ENCODE results near the gene MYBPC3.
A peak's percentile ranks its signal among the peaks of the same experiment; 100 is the strongest.

The MYBPC3 gene

DNA sequence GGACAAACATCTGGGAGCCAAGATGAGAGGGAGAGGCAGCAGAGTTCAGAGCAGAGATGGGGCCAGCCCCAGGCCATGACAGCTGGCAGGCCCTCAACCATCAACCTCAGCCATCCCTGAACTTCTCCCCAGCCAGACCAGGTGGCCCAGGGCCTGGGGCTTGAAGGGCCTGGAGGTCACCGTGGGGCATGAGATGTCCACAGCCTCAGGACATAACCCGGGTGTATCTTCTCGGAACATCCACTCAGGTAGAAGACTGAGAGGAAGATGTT, 43.5 kb upstream of the MYBPC3 start:
- no peak for DNase-seq (ENCODE audit: extremely low read depth, insufficient read length)
- no peaks in the 10 kb centered on the region for H3K27me3 ChIP-seq (replicated peaks; ENCODE audit: control insufficient read depth, insufficient read depth, low read length)
- TF ChIP-seq, protein P1, sequence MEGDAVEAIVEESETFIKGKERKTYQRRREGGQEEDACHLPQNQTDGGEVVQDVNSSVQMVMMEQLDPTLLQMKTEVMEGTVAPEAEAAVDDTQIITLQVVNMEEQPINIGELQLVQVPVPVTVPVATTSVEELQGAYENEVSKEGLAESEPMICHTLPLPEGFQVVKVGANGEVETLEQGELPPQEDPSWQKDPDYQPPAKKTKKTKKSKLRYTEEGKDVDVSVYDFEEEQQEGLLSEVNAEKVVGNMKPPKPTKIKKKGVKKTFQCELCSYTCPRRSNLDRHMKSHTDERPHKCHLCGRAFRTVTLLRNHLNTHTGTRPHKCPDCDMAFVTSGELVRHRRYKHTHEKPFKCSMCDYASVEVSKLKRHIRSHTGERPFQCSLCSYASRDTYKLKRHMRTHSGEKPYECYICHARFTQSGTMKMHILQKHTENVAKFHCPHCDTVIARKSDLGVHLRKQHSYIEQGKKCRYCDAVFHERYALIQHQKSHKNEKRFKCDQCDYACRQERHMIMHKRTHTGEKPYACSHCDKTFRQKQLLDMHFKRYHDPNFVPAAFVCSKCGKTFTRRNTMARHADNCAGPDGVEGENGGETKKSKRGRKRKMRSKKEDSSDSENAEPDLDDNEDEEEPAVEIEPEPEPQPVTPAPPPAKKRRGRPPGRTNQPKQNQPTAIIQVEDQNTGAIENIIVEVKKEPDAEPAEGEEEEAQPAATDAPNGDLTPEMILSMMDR (IDR thresholded peaks at IDR 0.05; ENCODE audit: insufficient read depth, low read length, poor library complexity, severe bottlenecking), result no peak
- no peak overlapping the region for H3K4me3 ChIP-seq (replicated peaks; ENCODE audit: low read depth, low read length)
- no peaks in the 10 kb centered on the region for H3K36me3 ChIP-seq (ENCODE audit: control insufficient read depth, insufficient read depth, low read length)

DNA sequence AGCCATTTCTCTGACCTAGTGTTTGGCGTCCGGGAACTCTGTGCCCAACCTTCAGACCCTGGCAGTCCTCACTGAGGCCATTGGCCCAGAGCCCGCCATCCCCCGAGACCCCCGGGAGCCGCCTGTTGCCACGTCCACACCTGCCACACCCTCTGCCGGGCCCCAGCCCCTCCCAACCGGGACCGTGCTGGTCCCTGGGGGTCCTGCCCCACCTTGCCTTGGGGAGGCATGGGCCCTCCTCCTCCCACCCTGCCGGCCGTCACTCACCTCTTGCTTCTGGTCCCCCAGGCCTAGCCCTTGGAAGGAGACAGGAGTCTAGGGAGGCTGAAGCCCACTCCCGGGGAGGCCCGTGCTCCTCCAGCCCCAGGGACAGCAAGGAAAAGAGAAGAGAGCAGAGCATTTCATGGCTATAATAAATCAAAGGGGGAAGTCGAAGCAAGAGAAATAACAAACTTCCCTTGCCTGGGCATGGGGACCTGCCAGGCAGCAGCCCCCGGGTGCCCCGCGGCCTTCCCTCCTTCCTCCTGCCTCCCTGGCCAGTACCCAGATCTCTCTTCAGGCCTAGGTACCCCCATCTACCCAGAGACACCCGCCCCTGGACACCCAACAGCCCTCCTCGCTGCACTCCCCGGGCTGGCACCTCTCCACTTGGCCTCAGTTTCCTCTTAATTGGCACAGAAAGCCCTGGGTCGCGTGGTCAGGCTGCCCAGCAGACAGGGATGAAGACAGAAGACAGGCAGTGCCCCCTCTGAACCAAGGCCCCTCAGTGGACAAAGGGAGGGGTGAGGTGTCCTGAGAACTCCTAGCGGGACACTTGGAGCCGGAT, 42.9 kb upstream of the MYBPC3 start:
- TF ChIP-seq, protein P1 (IDR thresholded peaks at IDR 0.05; ENCODE audit: insufficient read depth, low read length, poor library complexity, severe bottlenecking), result no peak
- DNase-seq (ENCODE audit: extremely low read depth, insufficient read length), result no peak
- Histone ChIP-seq H3K36me3 (ENCODE audit: control insufficient read depth, insufficient read depth, low read length) (no peaks in the 10 kb centered on the region), H3K4me3 (replicated peaks; ENCODE audit: low read depth, low read length) (no peak overlapping the region), H3K27me3 (replicated peaks; ENCODE audit: control insufficient read depth, insufficient read depth, low read length) (no peaks in the 10 kb centered on the region)

DNA sequence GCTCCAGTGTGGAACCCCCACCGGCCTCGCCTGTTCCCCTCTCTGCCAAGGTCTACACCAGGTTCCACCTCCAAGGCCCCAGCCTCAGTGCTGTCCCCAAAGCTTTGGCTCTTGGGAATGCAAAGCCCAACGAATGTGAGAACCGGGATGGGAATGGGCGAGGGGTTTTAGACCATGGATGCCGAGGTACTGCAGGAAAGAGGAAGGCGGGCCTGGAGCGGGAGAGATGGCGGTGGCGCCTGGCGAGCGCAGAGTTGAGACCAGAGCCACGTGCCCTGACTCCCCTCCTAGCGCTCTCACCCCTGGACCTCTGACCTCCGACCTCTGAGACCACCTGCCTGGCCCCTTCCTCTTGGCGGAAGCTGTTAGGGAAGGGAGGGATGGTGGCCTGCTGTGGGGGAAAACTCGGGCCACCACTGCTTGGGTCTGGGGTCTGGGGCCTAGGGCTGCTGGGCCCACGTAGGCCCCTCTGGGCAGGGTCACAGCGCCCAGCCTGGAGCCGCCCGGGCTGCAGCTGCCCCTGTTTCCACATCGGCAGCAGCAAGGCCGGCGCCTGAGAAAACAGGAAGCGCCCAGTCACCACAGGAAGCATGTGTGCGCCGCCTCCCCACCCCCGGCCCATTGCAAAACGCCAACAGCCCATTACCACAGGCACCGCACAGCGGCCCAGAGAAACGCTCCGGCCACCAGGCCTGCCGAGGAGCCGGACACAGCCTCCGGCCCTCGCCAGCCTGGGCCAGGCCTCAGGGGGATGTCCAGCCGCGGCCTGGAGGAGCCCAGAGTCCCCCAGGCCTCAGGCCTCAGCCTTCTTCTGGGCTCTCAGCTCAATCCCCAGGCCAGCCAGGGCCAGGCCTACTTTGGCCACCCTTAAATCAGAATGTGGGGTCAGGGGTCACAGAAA, 42.1 kb upstream of the MYBPC3 start:
- no peak overlapping the region for H3K4me3 ChIP-seq (replicated peaks; ENCODE audit: low read depth, low read length)
- H3K27me3 ChIP-seq (replicated peaks; ENCODE audit: control insufficient read depth, insufficient read depth, low read length), result no peaks in the 10 kb centered on the region
- TF ChIP-seq, protein P1 (IDR thresholded peaks at IDR 0.05; ENCODE audit: insufficient read depth, low read length, poor library complexity, severe bottlenecking), result no peak
- peak; percentile 83 for DNase-seq (ENCODE audit: extremely low read depth, insufficient read length)
- no peaks in the 10 kb centered on the region for H3K36me3 ChIP-seq (ENCODE audit: control insufficient read depth, insufficient read depth, low read length)

DNA sequence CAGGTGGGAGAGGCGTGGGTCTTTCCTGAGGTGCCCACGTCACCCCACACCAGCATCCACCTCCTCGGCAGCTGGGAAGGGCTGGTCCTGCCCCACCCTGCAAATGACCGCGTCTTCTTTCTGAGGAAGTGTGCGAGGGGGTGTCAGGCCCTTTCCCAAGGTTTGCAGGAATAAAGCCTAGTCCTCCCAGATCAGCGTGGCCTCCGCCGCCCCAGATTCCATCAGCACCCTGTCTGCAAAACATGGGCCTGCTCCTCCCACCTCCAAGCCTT, 41.5 kb upstream of the MYBPC3 start:
- Histone ChIP-seq H3K36me3 (ENCODE audit: control insufficient read depth, insufficient read depth, low read length) (no peaks in the 10 kb centered on the region), H3K4me3 (replicated peaks; ENCODE audit: low read depth, low read length) (no peak overlapping the region), H3K27me3 (replicated peaks; ENCODE audit: control insufficient read depth, insufficient read depth, low read length) (no peaks in the 10 kb centered on the region)
- TF ChIP-seq, protein P1 (IDR thresholded peaks at IDR 0.05; ENCODE audit: insufficient read depth, low read length, poor library complexity, severe bottlenecking), result no peak
- DNase-seq (ENCODE audit: extremely low read depth, insufficient read length), result no peak

DNA sequence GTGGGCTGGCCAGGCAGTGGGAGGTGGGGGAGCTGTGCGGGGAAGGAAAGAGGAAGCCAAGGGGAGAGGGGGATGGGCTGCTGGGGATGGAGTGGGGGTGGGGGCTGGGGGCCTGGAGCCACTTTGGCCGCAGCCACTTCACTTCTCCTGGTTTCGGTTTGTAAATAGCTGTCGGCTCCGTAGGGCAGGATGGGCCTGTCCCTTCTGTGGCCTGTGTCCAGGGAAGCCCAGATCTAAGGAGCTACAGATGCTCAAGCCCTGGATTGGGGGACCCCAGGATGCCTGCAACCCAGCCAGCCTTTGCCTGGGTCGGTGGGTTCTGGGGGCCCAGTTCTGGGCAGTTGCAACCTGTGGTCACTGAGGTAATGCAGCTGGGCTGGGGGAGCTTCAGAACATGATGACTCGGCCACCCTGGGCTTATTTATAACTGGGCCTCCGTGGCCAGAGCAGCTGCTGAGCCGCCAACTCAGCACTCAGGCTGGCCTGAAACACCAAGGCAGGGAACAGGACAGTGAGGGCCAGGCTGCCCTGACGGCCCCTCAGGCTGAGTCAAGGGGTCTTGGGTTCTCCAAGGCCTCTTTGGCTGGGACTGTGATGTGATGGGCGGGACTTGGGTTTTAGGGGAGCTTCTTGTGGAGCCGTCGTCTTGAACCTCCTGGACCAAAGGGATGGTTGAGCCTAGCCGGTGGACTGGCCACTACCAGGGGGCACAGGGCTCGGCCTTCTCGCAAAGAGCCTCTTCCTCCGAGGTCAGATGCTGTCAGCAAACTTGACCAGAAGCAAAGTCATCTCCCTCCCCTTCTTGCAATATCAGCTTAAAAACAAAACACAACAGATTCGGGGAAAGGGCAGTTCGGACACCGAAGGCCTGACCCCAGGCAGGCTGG, 40.9 kb upstream of the MYBPC3 start:
- no peaks in the 10 kb centered on the region for H3K27me3 ChIP-seq (replicated peaks; ENCODE audit: control insufficient read depth, insufficient read depth, low read length)
- no peak overlapping the region for H3K4me3 ChIP-seq (replicated peaks; ENCODE audit: low read depth, low read length)
- no peak for DNase-seq (ENCODE audit: extremely low read depth, insufficient read length)
- TF ChIP-seq, protein P1 (IDR thresholded peaks at IDR 0.05; ENCODE audit: insufficient read depth, low read length, poor library complexity, severe bottlenecking), result no peak
- H3K36me3 ChIP-seq (ENCODE audit: control insufficient read depth, insufficient read depth, low read length), result no peaks in the 10 kb centered on the region
